Activated naive CD8-positive, alpha-beta T cell treated with anti-CD3 and anti-CD28 coated beads, Interleukin-2, amount 50 U/mL, for 24 hours (primary cell): ENCODE measurements around the gene ZDHHC19.
A peak's percentile ranks its signal among the peaks of the same experiment; 100 is the strongest.
"Not testable (repeated sequence)": the region's sequence is repeated elsewhere in the genome, so short reads cannot be mapped to it uniquely, and the experiment has no call there.

Source experiments
- ATAC-seq: fragments of 150-1000 bp; cut with Tn5 transposase; one replicate; pipeline ENCODE4 v1.10.0; 2021
- DNase-seq: peaks from one replicate; pipeline ENCODE4 v3.0.0; 2021
- H3K27ac Mint-ChIP-seq: one replicate; pipeline ENCODE4 v1.8.0; 2021; ENCODE audit warnings: mild to moderate bottlenecking, mixed read lengths
- H3K27me3 Mint-ChIP-seq: one replicate; pipeline ENCODE4 v1.8.0; 2021; ENCODE audit warnings: mixed read lengths
- H3K36me3 Mint-ChIP-seq: one replicate; pipeline ENCODE4 v1.8.0; 2021; ENCODE audit warnings: low read depth, mixed read lengths
- H3K4me1 Mint-ChIP-seq: one replicate; pipeline ENCODE4 v1.8.0; 2021; ENCODE audit warnings: mixed read lengths
- H3K4me3 Mint-ChIP-seq: one replicate; pipeline ENCODE4 v1.8.0; 2021; ENCODE audit warnings: mild to moderate bottlenecking, moderate library complexity, mixed read lengths
- H3K9me3 Mint-ChIP-seq: one replicate; pipeline ENCODE4 v1.8.0; 2021; ENCODE audit warnings: mixed read lengths

ZDHHC19 gene

GRCh38 chr3:196210673-196211556, at the start of gene ZDHHC19:
Gene ZDHHC19 (minus strand): TSS chr3:196211400. CDS start chr3:196211315, 85 bp downstream.
- ATAC-seq, result no peak
- no peaks in the 10 kb centered on the region for H3K9me3 Mint-ChIP-seq
- no peak within 1 kb of the TSS for H3K27ac Mint-ChIP-seq
- no peak within 1 kb of the TSS for H3K4me3 Mint-ChIP-seq
- no peaks in the 10 kb centered on the region for H3K36me3 Mint-ChIP-seq
- H3K27me3 Mint-ChIP-seq, result no peaks in the 10 kb centered on the region
- no peak for DNase-seq
- H3K4me1 Mint-ChIP-seq, result peaks cover 5% of the 10 kb centered on the region

- Mint-ChIP-seq H3K4me1 (no peaks in the 10 kb centered on the region), H3K36me3 (peaks cover 27% of the 10 kb centered on the region), H3K27ac (no peak overlapping the region), H3K27me3 (no peaks in the 10 kb centered on the region), H3K9me3 (peaks cover 4% of the 10 kb centered on the region), H3K4me3 (no peak overlapping the region)
- ATAC-seq (no peak), DNase-seq (no peak)
Observed at GRCh38 chr3:196260784-196261183, 49.6 kb upstream of the ZDHHC19 start.

GRCh38 chr3:196255776-196256175, 44.6 kb upstream of the ZDHHC19 start:
- Mint-ChIP-seq H3K27ac (no peak overlapping the region), H3K36me3 (peaks cover 11% of the 10 kb centered on the region), H3K27me3 (no peaks in the 10 kb centered on the region), H3K9me3 (peaks cover under 1% of the 10 kb centered on the region), H3K4me3 (no peak overlapping the region), H3K4me1 (no peaks in the 10 kb centered on the region)
- no peak for ATAC-seq
- no peak for DNase-seq

- Mint-ChIP-seq H3K9me3 (no peaks in the 10 kb centered on the region), H3K27me3 (no peaks in the 10 kb centered on the region), H3K36me3 (peaks cover 7% of the 10 kb centered on the region), H3K27ac (no peak overlapping the region), H3K4me3 (no peak overlapping the region), H3K4me1 (no peaks in the 10 kb centered on the region)
- ATAC-seq, result no peak
- DNase-seq, result no peak
Observed at GRCh38 chr3:196254376-196255283, 43.4 kb upstream of the ZDHHC19 start.

- no peak overlapping the region for H3K27ac Mint-ChIP-seq
- H3K4me3 Mint-ChIP-seq, result no peak overlapping the region
- H3K27me3 Mint-ChIP-seq, result no peaks in the 10 kb centered on the region
- no peak for ATAC-seq
- no peaks in the 10 kb centered on the region for H3K4me1 Mint-ChIP-seq
- H3K9me3 Mint-ChIP-seq, result no peaks in the 10 kb centered on the region
- peaks cover 7% of the 10 kb centered on the region for H3K36me3 Mint-ChIP-seq
- no peak for DNase-seq
Observed at GRCh38 chr3:196251918-196252317, 40.7 kb upstream of the ZDHHC19 start.

- no peak for DNase-seq
- no peak overlapping the region for H3K4me3 Mint-ChIP-seq
- no peaks in the 10 kb centered on the region for H3K4me1 Mint-ChIP-seq
- H3K27me3 Mint-ChIP-seq, result no peaks in the 10 kb centered on the region
- no peaks in the 10 kb centered on the region for H3K9me3 Mint-ChIP-seq
- peak; percentile 40 for ATAC-seq
- peaks cover 11% of the 10 kb centered on the region for H3K36me3 Mint-ChIP-seq
- no peak overlapping the region for H3K27ac Mint-ChIP-seq
Observed at GRCh38 chr3:196246612-196247308, 35.6 kb upstream of the ZDHHC19 start.

GRCh38 chr3:196244166-196244565, 33.0 kb upstream of the ZDHHC19 start:
- H3K9me3 Mint-ChIP-seq, result not testable (repeated sequence)

GRCh38 chr3:196241704-196242103, 30.5 kb upstream of the ZDHHC19 start:
- no peak overlapping the region for H3K27ac Mint-ChIP-seq
- H3K27me3 Mint-ChIP-seq, result no peaks in the 10 kb centered on the region
- H3K9me3 Mint-ChIP-seq, result no peaks in the 10 kb centered on the region
- ATAC-seq (no peak), DNase-seq (no peak)
- no peak overlapping the region for H3K4me3 Mint-ChIP-seq
- H3K4me1 Mint-ChIP-seq, result peaks cover 3% of the 10 kb centered on the region
- peaks cover 18% of the 10 kb centered on the region for H3K36me3 Mint-ChIP-seq

More at GRCh38 chr3:196244166-196244565, 33.0 kb upstream of the ZDHHC19 start:
- H3K27me3 Mint-ChIP-seq, DNase-seq, H3K4me3 Mint-ChIP-seq, H3K4me1 Mint-ChIP-seq, H3K27ac Mint-ChIP-seq, ATAC-seq: not testable (repeated sequence)
- peaks cover 15% of the 10 kb centered on the region for H3K36me3 Mint-ChIP-seq

GRCh38 chr3:196240424-196240823, 29.2 kb upstream of the ZDHHC19 start:
- Mint-ChIP-seq H3K27me3 (no peaks in the 10 kb centered on the region), H3K4me3 (no peak overlapping the region), H3K4me1 (peaks cover 3% of the 10 kb centered on the region), H3K36me3 (peaks cover 13% of the 10 kb centered on the region), H3K27ac (no peak overlapping the region), H3K9me3 (no peaks in the 10 kb centered on the region)
- ATAC-seq, result no peak
- no peak for DNase-seq

GRCh38 chr3:196238612-196239560, 27.7 kb upstream of the ZDHHC19 start:
- H3K27ac Mint-ChIP-seq, result no peak overlapping the region
- H3K4me1 Mint-ChIP-seq, result peaks cover 3% of the 10 kb centered on the region
- H3K4me3 Mint-ChIP-seq, result no peak overlapping the region
- H3K9me3 Mint-ChIP-seq, result no peaks in the 10 kb centered on the region
- DNase-seq (no peak), ATAC-seq (no peak)
- peaks cover 13% of the 10 kb centered on the region for H3K36me3 Mint-ChIP-seq
- no peaks in the 10 kb centered on the region for H3K27me3 Mint-ChIP-seq

GRCh38 chr3:196237203-196237602, 26.0 kb upstream of the ZDHHC19 start:
- Mint-ChIP-seq H3K4me3 (no peak overlapping the region), H3K4me1 (peaks cover 14% of the 10 kb centered on the region), H3K27ac (no peak overlapping the region), H3K27me3 (no peaks in the 10 kb centered on the region), H3K36me3 (peaks cover 14% of the 10 kb centered on the region), H3K9me3 (no peaks in the 10 kb centered on the region)
- peak; percentile 9 for ATAC-seq
- DNase-seq, result no peak

GRCh38 chr3:196236223-196236622, 25.0 kb upstream of the ZDHHC19 start:
- peaks cover 10% of the 10 kb centered on the region for H3K36me3 Mint-ChIP-seq
- DNase-seq (no peak), ATAC-seq (no peak)
- no peaks in the 10 kb centered on the region for H3K27me3 Mint-ChIP-seq
- no peak overlapping the region for H3K4me3 Mint-ChIP-seq
- peaks cover 18% of the 10 kb centered on the region for H3K4me1 Mint-ChIP-seq
- H3K27ac Mint-ChIP-seq, result no peak overlapping the region
- no peaks in the 10 kb centered on the region for H3K9me3 Mint-ChIP-seq

GRCh38 chr3:196235452-196236122, 24.4 kb upstream of the ZDHHC19 start:
- no peaks in the 10 kb centered on the region for H3K27me3 Mint-ChIP-seq
- peaks cover 18% of the 10 kb centered on the region for H3K4me1 Mint-ChIP-seq
- no peaks in the 10 kb centered on the region for H3K9me3 Mint-ChIP-seq
- no peak for DNase-seq
- peaks cover 10% of the 10 kb centered on the region for H3K36me3 Mint-ChIP-seq
- H3K4me3 Mint-ChIP-seq, result no peak overlapping the region
- peak overlapping the region; percentile 27 for H3K27ac Mint-ChIP-seq
- no peak for ATAC-seq
